ACHN (cell line): ENCODE results near the gene L3MBTL4.
"Not testable (repeated sequence)": the region's sequence is repeated elsewhere in the genome, so short reads cannot be mapped to it uniquely, and the experiment has no call there.

Source experiments
- DNase-seq: peaks from one replicate; pipeline ENCODE4 v3.0.0-alpha.2; 2015
- in situ Hi-C: cut with HindIII; loops from 2 replicates; pipeline ENCODE4 v1.10.0; 2017; ENCODE audit warnings: low sequenced_read_pairs, low pct_ligation_motif_present, low pct_unique_long_range_greater_than_20kb

The L3MBTL4 gene

DNA sequence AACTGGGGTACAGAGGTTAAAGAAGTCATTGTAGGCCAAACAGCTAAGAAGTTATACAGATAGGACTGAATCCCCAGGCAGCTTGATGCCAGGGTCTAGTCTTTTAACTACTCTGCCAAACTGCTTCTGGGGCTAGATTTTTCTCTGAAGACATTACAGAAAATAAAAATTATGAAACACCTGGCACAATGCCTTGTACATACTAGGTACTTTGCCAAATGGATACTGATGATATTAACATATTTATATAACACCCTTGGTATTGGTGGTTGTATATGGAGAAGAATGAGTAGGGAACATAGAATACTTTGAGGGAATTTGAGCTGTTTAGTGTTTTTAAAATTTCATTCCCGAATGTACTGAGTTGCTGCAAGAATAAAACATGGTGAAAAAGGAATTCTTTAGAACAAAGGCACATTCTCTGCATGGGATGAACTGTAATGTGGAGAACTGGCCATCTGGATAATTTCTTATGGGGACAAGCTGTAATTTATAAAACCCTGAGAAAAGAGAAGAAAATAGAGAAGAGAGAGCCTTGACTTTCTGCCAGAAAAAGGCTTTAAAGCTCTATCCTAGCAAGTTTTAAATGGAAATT lies 308.5 kb downstream of the L3MBTL4 start:
- no peak for DNase-seq
- in situ Hi-C loops = no loop called here

- DNase-seq = no peak
- in situ Hi-C loops = no loop called here
These were observed 311.0 kb downstream of the L3MBTL4 start for GRCh38 chr18:6103741-6104140.

DNA sequence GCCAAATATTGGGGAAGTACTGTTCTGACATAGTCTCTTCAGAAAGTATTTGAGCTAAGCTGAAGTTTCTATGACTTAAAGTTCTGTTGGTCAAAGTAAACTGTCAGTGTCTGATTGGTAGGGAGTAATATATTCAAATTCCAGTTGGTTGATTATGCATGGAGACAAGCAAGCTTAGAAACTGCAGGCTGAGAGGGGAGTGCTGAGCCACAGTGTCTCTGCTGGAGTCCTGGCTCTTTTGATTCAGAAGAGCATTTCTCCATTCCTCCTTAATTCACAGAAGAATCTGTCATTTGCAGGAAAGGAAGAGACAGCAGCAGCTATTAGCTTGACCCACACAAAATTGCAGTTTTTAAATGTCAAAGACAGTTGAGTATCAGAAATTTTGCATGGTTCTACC lies 318.0 kb downstream of the L3MBTL4 start:
- DNase-seq = no peak
- in situ Hi-C loops = no loop called here

GRCh38 chr18:6088432-6088831 lies 326.3 kb downstream of the L3MBTL4 start:
- in situ Hi-C loops = no loop called here
- peak; percentile 2 for DNase-seq

GRCh38 chr18:6086731-6087130 lies 328.0 kb downstream of the L3MBTL4 start:
- DNase-seq = no peak
- in situ Hi-C loops = no loop called here

GRCh38 chr18:6079406-6079805 lies 335.3 kb downstream of the L3MBTL4 start:
- DNase-seq = no peak
- in situ Hi-C loops = no loop called here

GRCh38 chr18:6078877-6079276 lies 335.8 kb downstream of the L3MBTL4 start:
- in situ Hi-C loops = no loop called here
- DNase-seq = no peak

DNA sequence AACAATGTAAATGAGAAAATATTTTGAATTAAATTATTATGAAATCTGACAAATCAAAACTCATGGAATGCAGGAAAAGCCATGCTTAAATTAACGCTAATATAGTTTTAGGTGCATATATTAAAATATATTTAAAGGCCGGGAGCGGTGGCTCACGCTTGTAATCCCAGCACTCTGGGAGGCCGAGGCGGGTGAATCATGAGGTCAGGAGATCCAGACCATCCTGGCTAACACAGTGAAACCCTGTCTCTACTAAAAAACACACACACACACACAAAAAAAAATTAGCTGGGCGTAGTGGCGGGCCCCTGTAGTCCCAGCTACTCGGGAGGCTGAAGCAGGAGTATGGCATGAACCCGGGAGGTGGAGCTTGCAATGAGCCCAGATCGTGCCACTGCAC lies 342.3 kb downstream of the L3MBTL4 start:
- in situ Hi-C loops, DNase-seq: not testable (repeated sequence)

DNA sequence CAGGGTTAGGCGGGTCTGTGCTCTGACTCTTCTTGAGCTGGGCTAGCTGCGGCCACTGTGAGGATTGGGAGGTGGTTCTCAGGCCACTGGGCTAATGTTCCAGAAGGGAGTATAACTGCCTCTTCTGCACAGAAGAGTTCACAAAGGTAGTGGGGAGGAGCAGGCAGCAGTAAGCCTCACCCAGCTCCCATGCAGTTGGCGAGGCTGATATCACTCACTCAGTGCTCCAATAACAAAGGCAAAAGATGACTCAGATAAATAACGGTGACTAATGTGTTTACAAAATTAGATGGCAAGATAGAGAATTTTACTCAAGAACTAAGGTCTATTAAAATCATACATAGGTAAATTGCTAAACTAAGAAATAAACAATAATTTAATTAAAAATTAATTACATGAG lies 345.2 kb downstream of the L3MBTL4 start:
- no peak for DNase-seq
- in situ Hi-C loops = no loop called here

DNA sequence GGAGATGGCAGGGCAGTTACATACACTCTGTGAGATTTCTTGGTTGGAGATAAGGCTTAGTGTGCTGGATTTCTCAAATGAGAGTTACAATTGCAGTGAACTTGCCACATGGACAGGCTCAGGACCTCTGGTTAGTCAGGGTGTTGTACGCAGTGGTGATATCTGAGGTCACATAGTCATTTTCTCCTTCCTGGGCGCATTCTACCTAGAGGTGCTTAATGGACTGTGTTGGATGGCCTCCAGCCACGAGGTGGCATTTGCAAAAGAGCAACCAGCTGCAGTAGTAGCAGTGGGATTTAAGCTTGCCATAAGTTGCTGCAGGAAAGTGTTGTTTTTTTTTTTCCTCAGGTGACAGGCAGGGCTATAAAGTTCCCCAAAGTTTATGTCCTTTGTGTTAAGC lies 345.6 kb downstream of the L3MBTL4 start:
- DNase-seq = no peak
- in situ Hi-C loops = no loop called here

DNA sequence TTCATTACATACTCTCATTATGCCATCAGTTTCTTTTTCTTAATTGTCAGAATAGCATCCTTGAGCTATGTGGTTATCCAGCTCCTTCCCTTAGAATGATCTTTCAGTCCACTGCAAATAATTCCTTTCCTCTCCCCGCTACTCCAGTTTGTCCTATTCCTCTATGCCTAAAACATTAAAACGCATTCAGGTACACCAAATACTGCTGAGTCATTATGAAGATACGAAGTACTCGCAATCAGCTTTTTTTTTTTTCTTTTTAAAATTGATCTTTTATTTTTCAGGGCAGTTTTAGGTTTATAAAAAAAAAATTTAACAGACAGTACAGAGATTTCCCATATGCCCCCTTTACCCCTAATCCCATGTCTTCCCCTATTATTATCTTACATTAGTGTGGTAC lies 354.6 kb downstream of the L3MBTL4 start:
- no peak for DNase-seq
- in situ Hi-C loops = no loop called here

DNA sequence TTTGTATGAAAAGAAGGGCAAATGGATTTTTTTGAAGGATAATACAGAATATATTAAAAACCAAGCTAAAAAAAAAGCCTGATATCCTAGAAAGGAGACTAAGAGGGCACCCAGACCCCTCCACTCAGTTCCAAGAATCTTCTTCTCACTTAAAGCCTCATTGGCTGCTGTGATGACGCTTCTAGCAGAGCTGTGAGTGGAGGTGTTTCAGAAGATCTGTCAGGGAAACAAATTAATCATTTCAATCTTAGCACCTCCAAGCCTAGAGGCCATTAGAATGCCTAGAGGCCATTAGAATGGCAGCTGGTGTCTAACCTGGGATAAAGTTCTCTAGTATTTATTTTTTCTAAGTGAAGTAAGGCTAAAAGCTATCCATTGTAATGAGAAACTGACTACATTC lies 355.2 kb downstream of the L3MBTL4 start:
- in situ Hi-C loops = no loop called here
- DNase-seq = no peak

GRCh38 chr18:6058941-6059340 lies 355.8 kb downstream of the L3MBTL4 start:
- DNase-seq = no peak
- in situ Hi-C loops = no loop called here

DNA sequence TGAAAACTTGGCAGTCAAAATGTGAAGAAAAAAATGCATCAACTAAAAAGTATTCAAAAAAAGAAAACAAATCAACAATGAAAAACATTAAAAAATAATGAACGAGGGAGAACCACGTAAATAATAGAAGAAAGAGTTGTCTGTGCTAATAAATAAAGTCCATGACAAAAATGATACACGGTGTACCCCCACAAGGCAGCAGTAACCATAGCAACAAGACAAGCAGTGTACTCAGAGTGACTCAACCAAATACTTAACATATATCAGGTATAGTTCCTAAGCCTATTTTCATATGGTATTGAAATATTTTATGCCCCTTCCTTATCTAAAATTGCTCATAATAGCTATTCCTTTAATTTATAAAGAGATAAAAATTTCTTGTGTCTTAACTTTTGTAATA lies 357.1 kb downstream of the L3MBTL4 start:
- DNase-seq = no peak
- in situ Hi-C loops = no loop called here

GRCh38 chr18:6056171-6056910 lies 358.4 kb downstream of the L3MBTL4 start:
- DNase-seq = peak; percentile 29
- in situ Hi-C loops = no loop called here

DNA sequence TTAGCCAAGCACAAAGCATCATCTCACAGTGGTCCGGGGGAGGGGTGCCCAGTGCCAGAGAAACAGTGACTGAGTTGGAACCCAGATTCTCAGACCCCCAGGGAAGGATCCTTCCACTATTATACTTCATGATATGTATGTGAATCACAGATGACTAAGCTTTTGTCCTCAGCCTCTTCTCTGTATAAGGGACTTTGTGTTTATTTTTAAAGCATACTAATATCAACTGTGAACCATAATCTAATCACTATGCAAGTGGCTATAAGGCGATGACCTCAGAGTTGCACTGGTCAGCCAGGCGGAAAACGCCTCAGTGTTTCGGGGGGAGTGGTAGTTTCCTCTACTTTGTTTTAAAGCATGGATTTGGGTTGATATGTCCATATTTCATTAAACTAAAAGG lies 359.0 kb downstream of the L3MBTL4 start:
- in situ Hi-C loops = no loop called here
- DNase-seq = peak; percentile 9

GRCh38 chr18:6054256-6054842 lies 360.4 kb downstream of the L3MBTL4 start:
- in situ Hi-C loops = no loop called here
- no peak for DNase-seq

GRCh38 chr18:6052449-6052913 lies 362.2 kb downstream of the L3MBTL4 start:
- DNase-seq = no peak
- in situ Hi-C loops = no loop called here

- in situ Hi-C loops, DNase-seq: not testable (repeated sequence)
These were observed 367.1 kb downstream of the L3MBTL4 start for GRCh38 chr18:6047596-6047995.

- in situ Hi-C loops = no loop called here
- no peak for DNase-seq
These were observed 369.9 kb downstream of the L3MBTL4 start for GRCh38 chr18:6044773-6045172.
